Measurements from ENCODE around the gene TRIB2. TPM values are rescaled to one million over a fixed set of nuclear protein-coding genes. Genes with fewer than 3 reads are reported as not detected.

The TRIB2 gene
- total and polyA plus RNA-seq, 9 of the 15 experiments (the other 6 are each of a cell fraction or from before 2014, with no cell fraction given), result 9.0 to 39.0 (median 26.3) TPM

DNA sequence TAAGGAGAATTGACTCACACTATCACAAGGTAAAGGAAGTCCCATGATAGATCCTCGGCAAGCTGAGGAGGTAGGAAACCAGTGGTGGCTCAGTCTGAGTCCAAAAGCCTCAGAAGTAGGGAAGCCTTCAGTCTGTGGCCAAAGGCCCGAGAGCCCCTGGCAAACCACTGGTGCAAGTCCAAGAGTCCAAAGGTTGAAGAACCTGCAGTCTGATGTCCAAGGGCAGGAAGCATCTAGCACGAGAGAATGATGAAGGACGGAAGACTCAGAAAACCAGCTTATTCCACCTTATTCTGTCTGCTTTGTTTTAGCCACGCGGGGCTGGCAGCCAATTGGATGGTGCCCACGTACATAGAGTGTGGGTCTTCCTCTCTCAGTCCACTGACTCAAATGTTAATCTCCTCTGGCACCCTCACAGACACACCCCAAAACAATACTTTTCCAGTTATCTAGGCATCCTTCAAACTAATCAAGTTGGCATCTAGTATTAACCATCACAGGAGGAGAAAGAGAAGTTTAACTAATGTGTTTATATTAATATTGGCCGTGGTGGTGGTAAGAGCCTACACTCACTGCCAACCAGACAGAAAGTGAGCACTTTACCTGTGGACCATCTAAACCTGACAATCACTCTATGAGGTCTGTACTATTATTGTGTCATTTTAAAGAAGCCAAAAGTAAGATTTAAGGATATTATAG, 8.1 kb upstream of the TRIB2 start:
- no peaks in the 10 kb centered on the region for H3K27me3 ChIP-seq (ENCODE audit: control insufficient read depth in 2 of 2, insufficient read depth in 2 of 2, low read length in 2 of 2)
- no peaks in the 10 kb centered on the region for H4K20me1 ChIP-seq (replicated peaks; ENCODE audit: control insufficient read depth, insufficient read depth, low read length)
- BruUV-seq (replicated peaks), result no TSS peak
- in situ Hi-C loops (cut with MboI) (loop anchor here (25.0 kb wide), 1 partner anchor 546 kb away; no protein-coding TSS in a partner anchor), intact Hi-C loops (cut with micrococcal nuclease) (no loop called here)
- 79% methylated on average over 8 of the region's 8 CpGs for WGBS (ENCODE audit: insufficient coverage, low coverage, missing lambda C conversion rate)
- H3K4me3 ChIP-seq, result no peak overlapping the region
- CTCF ChIA-PET (ENCODE audit: low intra/inter-chr PET ratio), result no interaction called here
- peaks cover 5% of the 10 kb centered on the region; the same call in 2 of the 3 replicates for H3K36me3 ChIP-seq (ENCODE audit: control insufficient read depth, insufficient read depth, low read length)
- no peaks in the 10 kb centered on the region for H3K9me1 ChIP-seq (ENCODE audit: control insufficient read depth, insufficient read depth, low read length)
- H3K4me2 ChIP-seq (ENCODE audit: insufficient read depth, low read length), result no peak overlapping the region
- H3K9ac ChIP-seq (ENCODE audit: insufficient read depth in 1 of 2, low read depth in 2 of 2, low read length in 2 of 2), result no peak overlapping the region
- H3K9me3 ChIP-seq (replicated peaks; ENCODE audit: control insufficient read depth, insufficient read depth, low read depth, low read length), result peaks cover 22% of the 10 kb centered on the region
- TF ChIP-seq NCOA4 (IDR thresholded peaks at IDR 0.05; ENCODE audit: partially characterized antibody), result no peak
- TF ChIP-seq E2F3 (CRISPR knock-in tag; IDR thresholded peaks at IDR 0.05), result no peak
- no peak for TF ChIP-seq SIN3B (IDR thresholded peaks at IDR 0.05; ENCODE audit: low read depth)
- no peak for TF ChIP-seq SMAD2 (IDR thresholded peaks at IDR 0.05; ENCODE audit: low read depth, low read length)
- TF ChIP-seq ASH1L (IDR thresholded peaks at IDR 0.05; ENCODE audit: borderline replicate concordance, low read depth, partially characterized antibody), result no peak
- TF ChIP-seq SMAD1 (IDR thresholded peaks at IDR 0.05; ENCODE audit: low read depth, low read length, partially characterized antibody), result no peak
- no peak for TF ChIP-seq KDM4B (IDR thresholded peaks at IDR 0.05; ENCODE audit: borderline replicate concordance in 2 of 2, low read depth in 1 of 2)
- no peak for TF ChIP-seq ZNF785 (CRISPR knock-in tag; IDR thresholded peaks at IDR 0.05)
- no peak for TF ChIP-seq ZNF280B (CRISPR knock-in tag; IDR thresholded peaks at IDR 0.05)
- no peak for TF ChIP-seq HDAC2 (IDR thresholded peaks at IDR 0.05)
- no peak for TF ChIP-seq ZBTB9 (CRISPR knock-in tag; IDR thresholded peaks at IDR 0.05)
- TF ChIP-seq ZNF232 (CRISPR knock-in tag; IDR thresholded peaks at IDR 0.05), result no peak
- TF ChIP-seq U2AF1 (optimal IDR thresholded peaks at IDR 0.05; ENCODE audit: low read depth, low read length), result no peak
- no peak for TF ChIP-seq HCFC1 (IDR thresholded peaks at IDR 0.05; ENCODE audit: low read depth, low read length)
- TF ChIP-seq, protein P1, sequence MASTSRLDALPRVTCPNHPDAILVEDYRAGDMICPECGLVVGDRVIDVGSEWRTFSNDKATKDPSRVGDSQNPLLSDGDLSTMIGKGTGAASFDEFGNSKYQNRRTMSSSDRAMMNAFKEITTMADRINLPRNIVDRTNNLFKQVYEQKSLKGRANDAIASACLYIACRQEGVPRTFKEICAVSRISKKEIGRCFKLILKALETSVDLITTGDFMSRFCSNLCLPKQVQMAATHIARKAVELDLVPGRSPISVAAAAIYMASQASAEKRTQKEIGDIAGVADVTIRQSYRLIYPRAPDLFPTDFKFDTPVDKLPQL (IDR thresholded peaks at IDR 0.05; ENCODE audit: extremely low read depth, insufficient read length), result no peak
- no peak for TF ChIP-seq BCOR (IDR thresholded peaks at IDR 0.05)
- TF ChIP-seq ZBTB17 (CRISPR knock-in tag; IDR thresholded peaks at IDR 0.05), result no peak
- no peak for TF ChIP-seq ELF2 (CRISPR knock-in tag; IDR thresholded peaks at IDR 0.05)
- H3K79me2 ChIP-seq (ENCODE audit: control insufficient read depth, insufficient read depth, low read length), result no peaks in the 10 kb centered on the region
- H2AFZ ChIP-seq (ENCODE audit: low read depth, low read length), result no peak overlapping the region
- no peak for FAIRE-seq
- peaks cover 0 to 22% of the 10 kb centered on the region in 2 experiments; a peak in 2 of 5 replicates for H3K4me1 ChIP-seq (replicated peaks in 1 of 2; ENCODE audit: control insufficient read depth in 2 of 2, insufficient read depth in 2 of 2, low read length in 2 of 2)
- DNase-seq (ENCODE audit: extremely low read depth in 1 of 4, low spot score in 3 of 4), result no peak
- H3K27ac ChIP-seq (ENCODE audit: extremely low read depth, low read depth, low read length), result no peak overlapping the region
- POLR2A ChIA-PET, result no interaction called here
- no peak for ATAC-seq
